HG02943 (cell line): ENCODE measurements around the gene COBL.

Source experiments
- ATAC-seq: cut with Tn5 transposase; IDR thresholded peaks from one replicate; pipeline ENCODE4 v1.9.1; 2021; ENCODE audit warnings: mild to moderate bottlenecking, low read depth, moderate library complexity; ENCODE audit not compliant: unreplicated experiment

The COBL gene

DNA sequence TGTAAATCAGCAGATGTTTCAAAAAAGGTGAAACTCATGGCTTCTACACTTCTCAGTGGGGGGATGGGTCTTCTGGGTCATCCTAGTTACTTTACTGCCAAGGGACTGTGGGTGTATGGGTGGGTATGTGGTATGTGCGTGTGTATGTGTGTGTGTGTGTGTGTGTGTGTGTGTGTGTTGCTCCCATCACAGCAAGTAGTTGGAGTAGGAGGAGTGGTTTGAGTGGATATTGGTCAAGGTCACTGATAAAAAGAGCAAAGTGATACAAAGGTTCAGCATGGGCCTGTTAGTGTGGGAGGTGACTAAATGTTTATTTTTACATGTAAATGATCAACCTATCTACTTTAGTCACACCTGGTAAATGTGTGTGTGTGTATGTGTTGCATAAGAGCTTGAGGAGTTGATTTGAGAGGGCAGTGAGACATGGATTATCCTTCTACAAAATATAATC lies 11.8 kb upstream of the COBL start:
- ATAC-seq = no peak

DNA sequence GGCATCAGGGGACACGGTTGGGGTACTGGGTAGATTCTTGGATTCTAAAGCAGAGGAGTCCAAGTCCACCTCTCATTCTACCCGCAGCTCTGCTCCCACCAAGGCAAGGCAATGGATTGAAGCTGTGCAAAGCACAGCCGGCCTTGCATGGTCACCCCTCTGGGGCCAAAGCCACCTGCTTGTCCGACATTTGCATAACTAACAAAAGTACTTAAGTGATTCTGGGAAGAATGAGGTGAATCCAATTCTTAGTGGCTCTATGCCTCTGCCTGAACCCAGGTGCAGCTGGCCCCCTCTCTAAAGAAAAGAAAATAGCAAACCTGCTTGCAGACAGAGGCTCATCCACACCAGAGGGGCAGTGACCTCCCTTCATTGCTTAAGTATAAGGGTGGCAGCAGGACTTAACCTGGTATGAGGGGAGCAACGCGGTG lies 10.7 kb upstream of the COBL start:
- no peak for ATAC-seq

- ATAC-seq = no peak
Measured at GRCh38 chr7:51326656-51327286, 10.2 kb upstream of the COBL start.

DNA sequence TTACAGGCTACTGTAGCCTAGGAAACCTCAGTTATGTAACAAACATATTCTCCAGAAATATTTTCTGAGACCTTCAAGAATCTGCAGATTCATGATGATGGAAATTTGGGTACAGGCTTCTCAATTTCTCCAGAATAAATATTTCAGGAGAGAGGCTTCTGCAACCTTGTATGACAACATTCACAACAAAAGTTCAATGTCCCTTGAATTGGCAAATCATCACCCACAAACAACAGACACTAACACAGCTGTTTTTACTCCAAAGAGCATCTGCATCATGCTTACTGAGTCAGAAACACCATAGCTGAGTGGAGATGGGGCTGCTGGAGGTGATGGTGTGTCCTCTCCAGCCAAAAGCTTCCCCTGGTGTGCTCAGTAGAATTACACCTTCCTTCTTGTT lies 9.3 kb upstream of the COBL start:
- ATAC-seq = no peak

DNA sequence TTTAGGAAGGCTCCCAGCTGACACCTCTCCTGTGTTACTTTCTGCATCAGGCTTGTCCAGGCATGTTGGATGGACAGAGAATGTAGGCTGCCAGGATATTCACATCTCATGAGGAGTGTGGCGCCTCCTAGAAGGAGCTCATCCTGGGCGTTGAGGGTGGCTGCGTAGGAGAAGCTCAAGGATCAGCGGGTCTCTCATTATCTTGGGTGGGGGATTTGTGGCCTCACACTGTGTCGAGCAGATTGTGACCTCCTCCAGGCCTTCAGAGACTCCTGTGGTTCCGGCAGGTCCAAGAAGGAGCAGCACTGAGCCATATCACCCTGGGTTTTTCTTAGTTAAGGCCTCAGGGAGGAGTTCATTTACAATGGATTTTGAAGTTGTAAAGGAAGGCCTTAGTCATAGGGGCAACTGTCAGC lies 8.7 kb upstream of the COBL start:
- ATAC-seq = no peak

GRCh38 chr7:51324206-51324898 lies 7.7 kb upstream of the COBL start:
- no peak for ATAC-seq

DNA sequence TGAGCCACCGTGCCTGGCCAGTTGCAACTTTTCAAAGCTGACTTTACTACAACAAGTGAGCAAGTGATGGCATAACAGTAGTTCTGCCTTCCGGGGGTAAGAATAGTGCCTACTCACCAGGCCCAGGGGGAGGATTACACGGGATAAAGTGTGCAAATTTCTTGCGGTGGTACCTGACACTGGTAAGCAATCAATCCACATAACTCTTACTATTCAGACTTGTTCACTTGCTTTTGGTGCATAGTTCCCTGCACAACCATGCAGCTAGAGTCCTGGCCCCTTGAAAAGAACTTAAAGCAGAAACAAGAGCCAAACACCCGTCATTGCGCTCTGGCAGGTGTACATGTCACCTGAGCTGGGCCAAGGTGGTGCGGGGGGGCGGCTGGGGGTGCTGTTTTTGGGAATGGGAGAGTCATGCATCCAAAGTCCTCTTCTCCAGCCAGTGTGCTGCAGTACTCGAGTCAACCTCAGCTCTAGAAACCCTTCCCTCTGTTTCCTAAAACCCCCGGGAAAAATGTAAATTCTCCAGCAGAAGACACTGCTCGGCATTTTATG lies 5.4 kb upstream of the COBL start:
- no peak for ATAC-seq

DNA sequence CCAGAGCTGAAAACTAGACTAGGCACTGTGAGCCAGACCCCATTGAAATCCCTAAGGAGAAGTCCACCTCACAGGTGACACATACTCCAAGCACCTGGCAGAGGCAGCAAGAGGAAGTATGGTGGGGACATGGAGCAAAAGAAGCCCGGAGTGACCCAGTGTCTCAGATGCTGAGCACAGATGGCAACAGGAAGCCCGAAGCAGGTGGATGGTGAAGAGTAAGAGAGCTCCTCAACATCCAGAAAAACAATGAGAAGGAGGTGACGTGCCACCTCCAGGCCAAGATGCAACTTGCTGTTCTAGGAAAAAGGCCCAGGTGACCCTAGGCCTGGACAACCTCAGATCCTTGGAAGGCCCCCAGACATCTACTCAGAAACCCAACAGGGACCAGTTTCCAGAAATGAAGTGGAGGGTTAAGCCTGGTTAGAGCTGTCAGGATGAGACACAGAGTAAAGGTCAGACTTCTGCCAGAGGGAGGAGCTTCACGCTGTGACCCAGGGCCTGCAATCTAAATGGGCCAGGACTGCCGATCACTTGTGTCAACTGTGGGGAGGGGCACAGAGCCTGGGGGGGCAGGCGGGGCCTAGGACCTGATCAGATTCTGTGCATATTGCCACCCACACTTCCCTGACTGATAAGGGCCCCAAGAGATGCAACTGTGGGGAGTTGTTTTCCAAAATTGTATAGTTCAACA lies 2.4 kb upstream of the COBL start:
- ATAC-seq = no peak

GRCh38 chr7:51318001-51318400 lies 1.4 kb upstream of the COBL start:
- ATAC-seq = no peak

DNA sequence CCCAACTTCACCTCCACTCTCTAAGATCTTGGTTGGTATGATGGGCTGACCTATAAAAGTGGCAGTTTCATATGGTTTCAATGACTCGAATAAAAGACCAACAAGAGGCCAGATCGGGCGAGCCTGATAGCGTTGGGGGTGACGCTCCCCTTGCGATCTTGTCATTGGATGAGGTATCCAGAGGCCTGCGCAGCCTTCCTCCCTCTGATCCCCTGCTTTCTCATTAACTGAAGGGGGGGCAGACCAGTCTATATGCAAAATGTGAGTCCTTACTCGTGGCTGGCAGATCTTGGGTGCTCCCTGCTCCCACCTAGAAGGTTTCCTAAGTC lies 937 bp upstream of the COBL start:
- no peak for ATAC-seq

DNA sequence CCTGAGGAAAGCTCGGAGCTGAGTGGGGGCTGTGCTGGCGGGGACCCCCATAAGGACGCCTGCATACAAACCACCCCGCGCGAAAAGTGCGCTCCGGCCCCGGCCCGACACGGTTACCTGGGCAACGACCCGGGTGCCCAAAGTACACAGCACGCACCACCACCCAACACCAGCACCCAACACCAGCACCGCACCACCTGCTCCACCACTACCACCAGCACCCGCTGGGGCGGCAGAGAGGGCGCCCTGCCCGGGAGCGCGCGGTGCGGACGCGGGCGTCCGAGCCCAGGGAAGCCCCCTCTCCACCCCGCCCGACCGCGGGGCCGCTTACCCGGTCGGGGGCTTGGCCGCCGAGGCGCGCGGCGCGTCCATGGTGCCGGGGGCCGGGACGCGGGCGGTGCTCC lies 345 bp downstream of the COBL start:
- no peak for ATAC-seq

DNA sequence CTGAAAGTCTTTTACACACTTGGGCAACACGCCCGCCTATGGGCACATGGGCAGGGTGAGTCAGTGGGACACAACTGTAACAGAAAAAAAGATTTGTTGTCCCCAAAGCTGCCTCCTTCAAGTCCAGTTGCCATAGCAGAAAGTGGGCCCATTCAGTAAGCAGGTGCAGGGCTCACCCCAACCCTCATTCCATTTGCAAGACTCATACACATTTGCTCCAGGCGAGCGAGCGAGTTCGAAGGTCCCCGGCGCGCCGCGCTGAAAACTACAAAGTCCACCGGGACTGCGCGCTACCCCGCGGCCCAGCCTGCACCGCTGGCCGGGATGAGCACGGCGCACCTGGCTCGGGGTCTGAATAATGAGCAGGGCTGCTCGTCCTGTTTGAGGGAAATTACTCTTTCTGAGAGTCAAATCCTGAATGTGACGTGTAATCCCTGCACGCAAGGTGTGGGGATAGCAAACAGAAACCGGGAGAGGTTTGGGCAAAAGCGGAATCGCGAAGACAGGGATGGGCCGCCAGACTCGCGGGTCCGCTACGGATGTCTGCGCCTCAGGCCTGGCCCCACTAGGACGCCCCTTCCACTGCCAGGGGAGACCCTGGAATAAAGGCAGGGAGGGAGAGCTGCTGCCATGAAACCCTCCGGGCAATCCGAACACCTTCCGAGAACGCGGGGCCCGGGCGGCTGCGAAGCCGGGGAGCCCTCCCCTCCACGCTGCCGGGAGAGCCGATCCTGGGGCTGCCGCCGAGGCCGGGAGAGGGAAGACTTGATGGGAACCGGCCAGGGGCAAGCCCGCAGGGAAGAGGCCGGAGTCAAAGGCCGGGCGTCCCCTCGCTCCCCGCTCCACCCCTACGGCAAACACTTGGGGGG lies 982 bp downstream of the COBL start:
- no peak for ATAC-seq

DNA sequence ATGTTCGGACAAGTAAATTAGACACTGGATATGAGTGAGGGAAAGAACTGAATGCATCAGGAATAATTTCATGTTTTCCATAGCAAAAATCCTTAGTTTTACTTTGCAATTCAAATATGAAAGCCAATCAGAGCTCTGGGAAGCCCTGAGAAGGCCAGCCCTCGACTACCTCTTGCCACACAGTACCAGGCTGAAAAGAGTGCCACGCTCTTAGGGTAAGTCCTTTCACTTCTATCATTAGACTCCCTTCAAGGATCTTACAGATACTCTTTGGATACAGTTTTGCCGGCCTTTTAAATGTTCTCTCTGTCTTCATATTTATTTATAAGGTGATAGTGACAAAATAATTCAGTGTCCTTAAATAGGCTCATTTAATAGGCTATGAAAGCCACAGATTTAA lies 1.9 kb downstream of the COBL start:
- no peak for ATAC-seq

DNA sequence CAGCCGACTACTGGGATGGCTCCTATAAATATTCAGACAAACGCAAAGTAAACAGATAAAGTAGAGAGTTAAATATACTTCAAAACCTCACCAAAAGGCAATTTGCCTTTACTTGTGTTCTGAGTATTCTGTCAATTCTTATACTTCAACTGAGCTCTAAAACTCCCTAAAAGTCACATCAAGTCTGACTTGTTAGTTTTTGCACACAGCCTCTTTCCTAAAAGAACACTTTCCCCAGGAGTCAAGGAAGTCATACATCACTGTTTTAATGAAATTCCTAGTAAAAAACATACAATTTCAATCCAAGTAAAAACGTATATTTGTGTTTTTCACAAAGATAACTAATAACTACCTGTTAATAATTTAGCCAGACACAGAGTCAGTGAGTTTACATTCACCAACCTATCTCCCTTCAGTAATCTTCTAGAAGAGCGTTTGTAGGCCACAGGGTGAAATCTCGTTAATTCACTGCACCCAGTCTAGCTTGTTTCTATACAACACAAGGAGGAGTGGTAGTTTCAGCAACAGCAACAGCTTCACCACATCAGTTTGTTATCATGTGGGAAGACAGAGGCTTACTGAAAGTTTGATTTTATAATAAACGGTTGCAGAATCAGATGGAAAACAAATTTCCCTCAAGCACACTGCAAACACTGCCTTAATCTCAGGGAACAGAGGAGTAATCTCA lies 2.7 kb downstream of the COBL start:
- no peak for ATAC-seq

DNA sequence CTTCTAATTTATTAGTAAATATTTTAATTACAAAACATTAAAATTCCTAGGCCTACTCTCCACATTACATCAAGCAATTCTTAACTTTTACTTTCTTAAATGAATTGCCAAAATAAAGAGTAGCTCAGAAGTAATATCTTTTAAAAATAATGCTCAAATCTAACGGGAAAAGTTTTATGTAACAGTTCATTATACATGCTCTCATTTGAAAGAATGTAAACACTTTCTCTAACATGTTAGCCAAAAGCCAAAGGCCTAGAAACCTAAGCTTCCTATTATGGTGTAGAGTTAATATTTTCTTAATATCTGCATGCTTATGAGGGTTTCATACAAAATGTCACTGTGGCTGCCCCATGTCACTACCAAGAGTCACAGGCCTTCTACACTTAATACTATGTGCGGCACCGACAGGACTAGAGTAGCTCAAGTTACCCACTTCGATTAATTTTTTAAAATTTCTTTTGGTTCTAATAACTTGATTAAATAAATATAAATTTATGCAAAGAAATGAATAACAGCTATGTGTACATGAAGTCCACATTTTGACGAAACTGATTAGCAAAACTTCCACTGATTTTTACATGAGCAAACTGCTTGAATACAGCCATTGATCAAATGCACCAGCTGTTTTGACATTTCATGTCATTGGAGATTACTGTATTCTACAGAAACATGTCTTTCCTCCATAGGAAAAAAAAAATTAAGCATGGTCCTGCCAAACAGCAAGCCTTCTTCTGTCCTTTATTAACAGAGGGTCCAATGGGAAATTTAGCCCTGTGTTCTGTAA lies 3.5 kb downstream of the COBL start:
- no peak for ATAC-seq

DNA sequence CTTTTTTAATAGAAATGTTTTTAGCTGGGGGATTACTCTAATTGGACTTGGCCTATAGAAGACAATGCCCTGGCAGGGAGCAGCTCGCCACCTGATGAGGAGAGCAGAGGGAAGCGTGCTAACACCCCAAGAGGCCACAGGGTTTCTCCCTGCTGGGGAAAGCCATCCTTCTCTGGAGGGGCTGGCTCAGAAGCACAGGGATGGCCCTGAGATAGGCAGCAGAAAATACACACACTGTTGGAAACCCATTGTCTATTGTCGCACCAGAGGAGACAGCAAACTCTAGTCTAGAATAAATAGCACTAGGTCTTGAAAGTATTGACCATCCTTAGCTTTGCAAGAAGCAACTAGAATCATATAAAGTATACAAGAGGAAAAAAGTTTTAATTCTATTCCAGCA lies 5.4 kb downstream of the COBL start:
- no peak for ATAC-seq

DNA sequence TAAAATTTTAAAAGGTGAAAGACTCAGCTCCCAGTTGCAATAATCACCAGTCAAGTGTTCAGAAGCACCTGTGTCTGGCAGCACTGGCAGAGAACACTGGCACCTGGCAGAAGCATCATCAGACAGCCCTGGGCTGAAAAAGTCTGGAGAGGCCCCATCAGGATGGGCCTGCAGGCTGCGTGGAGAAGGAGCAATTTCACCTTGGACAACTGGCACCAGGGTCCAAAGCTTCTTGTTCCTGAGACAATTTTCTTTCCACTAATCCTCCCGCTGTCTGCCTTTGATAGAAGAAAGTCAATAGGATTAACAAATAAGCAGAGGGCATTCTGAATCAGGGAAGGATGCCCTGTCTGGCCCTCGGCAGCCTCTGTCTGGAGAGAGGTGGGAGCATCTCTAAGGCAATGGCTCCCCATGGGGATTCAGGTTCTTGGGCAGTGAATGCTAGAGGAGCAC lies 6.5 kb downstream of the COBL start:
- no peak for ATAC-seq

DNA sequence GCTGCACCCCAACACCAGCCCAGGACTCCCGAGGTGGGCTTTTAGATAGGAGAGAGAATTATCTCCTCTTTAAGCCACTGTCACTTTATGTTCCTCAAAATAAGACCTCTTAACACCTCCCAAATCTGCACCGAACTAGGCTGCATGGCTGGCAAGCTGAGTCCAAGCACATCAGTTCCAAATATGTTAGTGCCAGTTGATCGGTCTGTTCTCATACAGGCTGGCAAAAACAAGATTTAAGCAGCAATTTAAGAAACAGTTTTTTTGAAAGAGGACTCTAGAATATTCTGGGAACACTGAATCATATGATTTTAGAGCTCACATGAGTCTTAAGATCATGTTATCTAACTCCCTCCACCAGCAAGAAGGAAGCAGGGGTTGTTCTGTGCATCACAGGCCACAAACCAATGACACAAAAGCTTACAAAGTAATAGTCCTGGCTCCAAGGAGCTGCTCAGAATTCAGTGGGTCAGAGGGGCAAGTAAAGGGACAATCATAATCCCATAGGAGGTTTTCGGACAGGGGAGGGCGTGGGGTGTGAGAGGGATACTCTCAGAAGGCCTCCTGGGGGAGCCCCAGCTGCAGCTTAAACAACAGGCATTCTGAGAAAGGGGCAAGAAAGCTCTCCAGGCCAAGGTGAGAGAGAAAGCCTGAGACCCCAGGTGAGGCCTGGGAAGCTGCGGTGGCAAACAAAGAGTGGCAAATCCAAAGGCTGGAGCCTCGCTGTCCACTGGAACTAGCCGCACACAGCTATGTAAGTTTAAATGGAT lies 7.1 kb downstream of the COBL start:
- ATAC-seq = no peak

DNA sequence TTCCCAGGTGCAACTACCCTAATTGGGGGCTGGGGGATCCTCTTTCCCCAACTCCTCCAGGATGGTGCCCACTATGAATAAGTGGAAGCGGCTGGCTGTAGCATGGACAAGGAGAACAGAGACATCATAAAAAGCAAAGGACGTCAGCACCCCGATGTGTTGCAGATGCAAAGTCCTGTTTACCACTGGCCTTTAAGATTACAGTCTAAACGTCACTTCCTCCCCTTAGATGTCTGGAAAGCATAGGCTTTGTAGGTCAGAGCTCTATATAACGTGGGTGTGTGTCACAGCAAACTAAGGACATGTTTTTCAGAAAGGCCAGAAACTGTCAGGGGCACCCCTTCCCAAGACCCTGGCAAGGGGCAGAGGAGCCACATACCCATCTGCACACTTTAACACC lies 7.9 kb downstream of the COBL start:
- ATAC-seq = no peak
